Measurements from ENCODE around the gene PIM2. TPM values are rescaled to one million over a fixed set of nuclear protein-coding genes. Genes with fewer than 3 reads are reported as not detected.
A peak's percentile ranks its signal among the peaks of the same experiment; 100 is the strongest.

The PIM2 gene
- total and polyA plus RNA-seq, 2 of the 13 experiments (the other 11 are each of a cell fraction or from before 2014, with no cell fraction given), result 14.4 to 15.8 TPM

DNA sequence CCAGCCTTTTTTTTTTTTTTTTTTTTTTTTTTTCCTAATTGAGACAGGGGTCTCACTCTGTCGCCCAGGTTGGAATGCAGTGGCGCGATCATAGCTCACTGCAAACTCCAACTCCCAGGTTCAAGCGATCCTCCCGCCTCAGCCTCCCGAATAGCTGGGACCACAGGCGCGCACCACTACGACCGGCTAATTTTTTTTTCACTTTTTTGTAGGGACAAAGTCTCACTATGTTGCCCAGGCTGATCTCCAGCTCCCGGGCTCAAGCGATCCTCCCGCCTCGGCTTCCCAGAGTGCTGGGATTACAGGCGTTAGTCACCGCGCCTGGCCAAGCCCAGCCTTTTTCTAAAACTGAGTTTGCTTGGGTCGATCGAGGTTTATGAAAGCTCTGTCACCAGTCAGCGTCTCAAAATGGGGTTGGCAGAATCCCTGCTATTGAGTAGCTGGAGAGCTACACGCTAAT lies 39.8 kb upstream of the PIM2 start (continued):
- TF ChIP-seq, protein P1, sequence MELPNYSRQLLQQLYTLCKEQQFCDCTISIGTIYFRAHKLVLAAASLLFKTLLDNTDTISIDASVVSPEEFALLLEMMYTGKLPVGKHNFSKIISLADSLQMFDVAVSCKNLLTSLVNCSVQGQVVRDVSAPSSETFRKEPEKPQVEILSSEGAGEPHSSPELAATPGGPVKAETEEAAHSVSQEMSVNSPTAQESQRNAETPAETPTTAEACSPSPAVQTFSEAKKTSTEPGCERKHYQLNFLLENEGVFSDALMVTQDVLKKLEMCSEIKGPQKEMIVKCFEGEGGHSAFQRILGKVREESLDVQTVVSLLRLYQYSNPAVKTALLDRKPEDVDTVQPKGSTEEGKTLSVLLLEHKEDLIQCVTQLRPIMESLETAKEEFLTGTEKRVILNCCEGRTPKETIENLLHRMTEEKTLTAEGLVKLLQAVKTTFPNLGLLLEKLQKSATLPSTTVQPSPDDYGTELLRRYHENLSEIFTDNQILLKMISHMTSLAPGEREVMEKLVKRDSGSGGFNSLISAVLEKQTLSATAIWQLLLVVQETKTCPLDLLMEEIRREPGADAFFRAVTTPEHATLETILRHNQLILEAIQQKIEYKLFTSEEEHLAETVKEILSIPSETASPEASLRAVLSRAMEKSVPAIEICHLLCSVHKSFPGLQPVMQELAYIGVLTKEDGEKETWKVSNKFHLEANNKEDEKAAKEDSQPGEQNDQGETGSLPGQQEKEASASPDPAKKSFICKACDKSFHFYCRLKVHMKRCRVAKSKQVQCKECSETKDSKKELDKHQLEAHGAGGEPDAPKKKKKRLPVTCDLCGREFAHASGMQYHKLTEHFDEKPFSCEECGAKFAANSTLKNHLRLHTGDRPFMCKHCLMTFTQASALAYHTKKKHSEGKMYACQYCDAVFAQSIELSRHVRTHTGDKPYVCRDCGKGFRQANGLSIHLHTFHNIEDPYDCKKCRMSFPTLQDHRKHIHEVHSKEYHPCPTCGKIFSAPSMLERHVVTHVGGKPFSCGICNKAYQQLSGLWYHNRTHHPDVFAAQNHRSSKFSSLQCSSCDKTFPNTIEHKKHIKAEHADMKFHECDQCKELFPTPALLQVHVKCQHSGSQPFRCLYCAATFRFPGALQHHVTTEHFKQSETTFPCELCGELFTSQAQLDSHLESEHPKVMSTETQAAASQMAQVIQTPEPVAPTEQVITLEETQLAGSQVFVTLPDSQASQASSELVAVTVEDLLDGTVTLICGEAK (IDR thresholded peaks at IDR 0.05), result no peak
- TF ChIP-seq, protein P1 (CRISPR knock-in tag; IDR thresholded peaks at IDR 0.05), result peak; percentile 88
- no peak for TF ChIP-seq ZFX (CRISPR knock-in tag; IDR thresholded peaks at IDR 0.05; ENCODE audit: low read depth)
- TF ChIP-seq ZNF547 (CRISPR knock-in tag; IDR thresholded peaks at IDR 0.05), result no peak
- 0 out of 2 replicates have a peak, but pooled peaks have one; percentile 40 for TF ChIP-seq POLR2G (IDR thresholded peaks at IDR 0.05; ENCODE audit: low read depth, low read length)

All from HepG2 (cell line).